Measurements from ENCODE around the gene TMEM237.

Gene TMEM237

GRCh38 chr2:201639205-201639604, 4.1 kb downstream of the TMEM237 start:
- DNase-seq: no peak

DNA sequence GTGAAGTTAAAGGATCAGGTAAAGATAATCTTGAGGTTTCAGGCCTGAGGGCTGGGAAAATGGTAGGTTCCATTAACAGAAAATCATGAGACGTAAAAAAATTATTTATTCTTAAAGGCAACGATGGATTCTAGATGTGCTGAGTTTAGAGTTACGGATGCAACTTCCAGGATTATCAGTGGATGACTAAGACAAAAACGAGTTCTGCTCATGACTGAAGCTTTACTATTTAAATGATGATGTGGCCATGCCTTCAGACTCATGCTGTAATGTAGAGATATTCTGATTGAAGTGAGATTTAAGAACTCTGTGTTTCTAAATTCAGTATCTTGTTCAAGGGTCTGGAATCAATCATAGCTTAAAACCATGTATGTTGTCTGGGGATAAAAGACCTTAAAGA, 5.0 kb downstream of the TMEM237 start:
- DNase-seq: no peak

DNA sequence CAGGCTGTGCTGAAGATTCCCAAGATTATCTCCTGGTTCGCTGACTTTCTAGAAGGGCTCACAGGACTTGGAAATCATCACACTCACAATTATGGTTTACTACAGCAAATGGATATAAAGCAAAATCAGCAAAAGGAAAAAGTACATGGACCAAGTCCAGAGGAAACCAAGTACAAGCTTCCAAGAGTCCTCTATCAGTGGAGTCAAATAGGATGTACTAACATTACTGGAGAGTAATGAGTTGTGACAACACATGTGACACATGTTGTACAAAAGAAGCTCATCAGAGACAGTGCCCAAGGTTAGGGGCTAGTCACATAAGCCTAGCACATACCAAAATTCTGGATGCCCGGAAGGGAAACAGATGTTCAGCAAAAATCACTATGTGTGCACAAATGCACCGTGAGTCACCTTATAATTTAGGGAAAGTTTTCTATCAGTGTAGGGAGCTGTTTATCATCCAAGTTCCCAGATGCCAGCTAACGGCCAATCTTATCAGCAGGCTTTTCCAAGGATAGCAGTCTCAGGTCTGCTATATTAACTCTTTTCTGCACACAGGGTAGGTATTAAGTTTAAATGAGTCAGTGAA, 9.5 kb downstream of the TMEM237 start:
- no peak for DNase-seq

DNA sequence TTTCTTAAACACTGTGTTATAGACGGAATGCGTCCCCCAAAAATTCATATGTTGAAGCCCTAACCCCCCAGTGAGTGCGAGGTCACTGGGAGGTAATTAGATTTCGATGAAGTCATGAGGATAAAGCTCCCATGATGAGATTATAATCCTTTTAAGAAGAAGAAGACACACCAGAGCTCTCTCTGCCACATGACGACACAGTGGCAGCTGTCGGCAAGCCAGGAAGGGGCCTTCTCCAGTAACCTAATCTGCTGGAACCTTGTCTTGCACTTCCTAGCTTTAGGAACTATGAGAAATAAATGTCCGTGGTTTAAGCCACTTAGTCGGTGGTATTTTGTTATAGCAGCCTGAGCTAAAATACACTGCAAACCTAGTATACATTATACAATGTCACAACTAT, 12.3 kb downstream of the TMEM237 start:
- DNase-seq: no peak

GRCh38 chr2:201630577-201630976, 12.7 kb downstream of the TMEM237 start:
- DNase-seq: no peak

- DNase-seq: no peak
These were observed 14.8 kb downstream of the TMEM237 start for GRCh38 chr2:201628545-201628944.

- no peak for DNase-seq
These were observed 20.9 kb downstream of the TMEM237 start for GRCh38 chr2:201622306-201622970.

- DNase-seq: no peak
These were observed 21.9 kb downstream of the TMEM237 start for GRCh38 chr2:201621293-201621999.

DNA sequence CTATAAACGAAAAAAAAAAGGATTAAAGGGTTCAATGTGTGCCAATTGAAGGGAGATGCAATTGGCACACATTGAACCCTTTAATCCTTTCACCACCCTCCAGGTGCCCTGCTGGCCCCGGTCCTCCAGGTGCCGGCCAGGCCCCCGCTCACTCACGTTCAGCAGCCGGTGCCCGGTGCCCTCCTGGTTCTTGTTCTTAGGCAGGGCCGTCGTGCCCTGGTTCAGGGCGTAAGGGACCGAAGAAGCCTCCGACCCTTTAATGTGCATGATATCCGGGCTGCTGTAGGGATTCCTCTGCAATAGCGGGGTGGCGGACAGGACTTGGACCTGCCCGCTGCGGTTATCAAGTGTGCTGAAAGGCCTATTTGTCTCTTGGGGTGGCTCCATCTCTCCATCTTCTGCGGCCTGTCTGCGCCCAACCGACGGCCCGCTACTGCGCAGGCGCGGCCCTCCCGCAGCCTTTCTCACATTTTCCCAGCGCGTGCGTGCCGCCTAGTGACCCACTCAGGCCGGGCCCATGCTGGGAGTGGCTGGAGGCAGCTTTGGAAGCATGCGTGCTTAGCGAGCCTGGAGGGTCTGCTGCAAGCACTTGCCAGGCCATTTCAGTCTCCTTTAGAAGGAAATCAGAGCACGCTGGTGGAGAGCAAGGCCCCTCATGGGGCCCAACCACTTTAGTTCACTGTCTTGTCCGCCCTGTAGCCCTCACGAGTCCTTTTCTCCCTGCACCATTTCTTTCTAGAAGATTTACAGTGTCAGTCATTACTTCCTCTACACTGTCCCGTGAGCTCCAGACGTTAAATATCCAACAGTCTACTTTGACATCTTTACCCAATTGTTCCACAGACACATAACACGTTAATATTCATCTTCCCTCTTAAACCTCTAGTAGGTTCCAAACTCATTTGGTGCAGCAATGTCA, 24.3 kb downstream of the TMEM237 start:
- DNase-seq: no peak

GRCh38 chr2:201608021-201608420, 35.3 kb downstream of the TMEM237 start:
- no peak for DNase-seq

GRCh38 chr2:201607568-201607967, 35.7 kb downstream of the TMEM237 start:
- DNase-seq: no peak

- DNase-seq: no peak
These were observed 42.4 kb downstream of the TMEM237 start for GRCh38 chr2:201600906-201601305.

- no peak for DNase-seq
These were observed 45.9 kb downstream of the TMEM237 start for GRCh38 chr2:201597397-201597796.

DNA sequence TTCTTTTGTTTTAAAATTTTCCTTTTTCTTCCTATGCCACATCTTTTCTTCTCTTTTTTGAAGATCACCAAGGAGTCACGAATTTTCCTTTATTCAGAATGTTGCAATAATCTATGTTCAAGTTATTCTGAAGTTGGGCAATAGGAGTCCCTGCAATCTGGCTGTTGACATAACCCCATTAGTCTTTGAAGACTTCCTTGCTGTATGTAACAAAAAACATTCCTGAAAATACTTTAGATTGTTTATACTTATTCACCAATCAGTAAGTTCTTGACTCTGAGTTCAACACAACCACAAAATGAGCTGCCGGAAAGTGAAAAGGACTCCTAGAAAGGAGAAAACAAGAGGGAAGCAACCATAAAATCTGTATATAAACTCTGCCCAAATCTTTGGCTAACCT, 62.8 kb downstream of the TMEM237 start:
- DNase-seq: no peak

DNA sequence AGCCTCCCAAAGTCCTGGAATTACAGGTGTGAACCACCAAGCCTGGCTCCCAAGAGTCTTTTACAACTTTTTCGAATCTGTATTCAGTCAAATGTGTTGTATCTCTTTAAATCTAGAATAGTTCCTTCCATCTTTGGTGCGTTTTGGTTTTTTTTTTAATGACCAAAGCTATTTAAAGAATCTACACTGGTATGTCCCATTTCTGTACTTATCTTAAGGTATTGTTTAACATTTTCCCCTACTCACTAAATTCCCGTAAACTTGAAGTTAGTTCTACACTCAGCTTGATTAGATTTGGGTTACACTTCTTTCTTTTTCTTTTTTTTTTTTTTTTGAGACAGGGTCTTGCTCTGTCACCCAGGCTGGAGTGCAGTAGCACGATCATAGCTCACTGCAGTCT, 63.8 kb downstream of the TMEM237 start:
- no peak for DNase-seq

DNA sequence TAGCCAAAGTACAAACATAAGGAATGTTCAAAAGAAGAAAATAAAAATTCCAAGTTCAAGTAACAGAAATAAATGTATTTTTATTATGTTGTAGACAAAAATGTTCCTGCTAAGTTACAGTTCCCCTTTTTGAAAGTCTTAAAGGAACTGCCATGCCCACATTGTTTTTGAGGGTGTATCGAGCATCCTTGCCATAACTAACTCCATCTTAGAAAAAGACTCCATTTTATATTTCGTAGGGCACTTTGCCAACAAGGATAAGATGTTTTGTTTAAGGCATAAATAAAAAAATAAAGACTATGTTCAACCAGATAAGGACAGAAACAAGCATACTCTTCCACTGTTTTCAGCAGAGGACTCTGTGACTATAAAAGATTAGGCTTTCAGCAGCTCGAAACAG, 67.3 kb downstream of the TMEM237 start:
- DNase-seq: no peak

DNA sequence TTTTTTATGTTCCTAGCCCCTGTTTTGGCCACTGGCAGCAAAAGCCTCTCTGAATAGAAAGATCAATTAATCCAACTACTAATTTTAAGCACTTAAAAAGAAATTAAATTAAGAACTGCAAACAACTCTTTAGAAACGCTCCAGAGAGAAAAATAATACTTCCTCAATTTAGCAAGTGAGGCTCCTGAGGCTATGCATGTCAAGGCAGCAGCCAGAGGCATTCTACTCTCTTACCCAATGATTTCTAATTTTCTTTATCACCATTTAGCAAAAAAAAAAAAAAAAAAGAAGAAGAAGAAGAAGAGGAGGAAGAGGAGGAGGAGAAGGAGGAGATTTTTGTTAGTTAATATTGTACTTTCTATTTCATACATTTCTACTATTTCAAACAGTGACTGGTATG, 68.5 kb downstream of the TMEM237 start:
- no peak for DNase-seq

GRCh38 chr2:201572846-201573508, 70.3 kb downstream of the TMEM237 start:
- DNase-seq: no peak
